GM12874 (cell line): ENCODE data around the gene SF3A2.

Experiments
- TF ChIP-seq, protein P1 (sequence below): IDR thresholded peaks from 2 replicates; pipeline ENCODE4 v1.5.1; 2011; ENCODE audit warnings: low read depth, mild to moderate bottlenecking, control low read depth, low read length, moderate library complexity; ENCODE audit not compliant: insufficient read depth

The SF3A2 gene

DNA sequence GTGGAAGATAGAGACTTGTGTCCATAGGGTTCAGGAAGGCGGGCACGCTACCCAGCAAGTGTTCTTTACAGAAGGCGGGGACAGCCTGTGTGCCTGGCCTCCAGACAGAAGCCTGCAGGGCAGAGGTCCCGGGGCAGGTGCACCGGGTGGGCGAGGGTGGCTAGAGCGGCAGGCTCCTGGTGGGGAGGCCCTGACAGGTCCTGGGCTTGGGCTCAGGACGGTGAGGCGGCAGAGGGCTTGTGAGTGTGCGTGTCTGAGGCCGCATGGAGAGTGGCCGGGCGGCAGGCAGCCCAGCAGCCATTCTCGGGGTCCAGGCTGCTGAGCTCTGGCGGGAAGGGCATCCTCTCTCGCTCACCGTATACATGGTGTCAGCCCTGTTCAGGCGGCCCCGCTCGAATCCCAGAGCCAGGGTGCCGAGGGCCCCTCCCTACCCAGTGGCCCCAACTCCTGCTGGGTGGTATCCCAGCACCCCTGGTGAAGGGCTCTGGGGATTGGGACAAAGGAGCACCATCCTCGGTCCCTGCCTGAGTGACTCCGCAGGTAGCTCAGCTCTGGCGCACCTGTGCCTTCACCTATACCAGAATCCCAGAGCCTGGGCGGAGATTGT lies 9.5 kb downstream of the SF3A2 start:
- TF ChIP-seq, protein P1, sequence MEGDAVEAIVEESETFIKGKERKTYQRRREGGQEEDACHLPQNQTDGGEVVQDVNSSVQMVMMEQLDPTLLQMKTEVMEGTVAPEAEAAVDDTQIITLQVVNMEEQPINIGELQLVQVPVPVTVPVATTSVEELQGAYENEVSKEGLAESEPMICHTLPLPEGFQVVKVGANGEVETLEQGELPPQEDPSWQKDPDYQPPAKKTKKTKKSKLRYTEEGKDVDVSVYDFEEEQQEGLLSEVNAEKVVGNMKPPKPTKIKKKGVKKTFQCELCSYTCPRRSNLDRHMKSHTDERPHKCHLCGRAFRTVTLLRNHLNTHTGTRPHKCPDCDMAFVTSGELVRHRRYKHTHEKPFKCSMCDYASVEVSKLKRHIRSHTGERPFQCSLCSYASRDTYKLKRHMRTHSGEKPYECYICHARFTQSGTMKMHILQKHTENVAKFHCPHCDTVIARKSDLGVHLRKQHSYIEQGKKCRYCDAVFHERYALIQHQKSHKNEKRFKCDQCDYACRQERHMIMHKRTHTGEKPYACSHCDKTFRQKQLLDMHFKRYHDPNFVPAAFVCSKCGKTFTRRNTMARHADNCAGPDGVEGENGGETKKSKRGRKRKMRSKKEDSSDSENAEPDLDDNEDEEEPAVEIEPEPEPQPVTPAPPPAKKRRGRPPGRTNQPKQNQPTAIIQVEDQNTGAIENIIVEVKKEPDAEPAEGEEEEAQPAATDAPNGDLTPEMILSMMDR, result no peak

DNA sequence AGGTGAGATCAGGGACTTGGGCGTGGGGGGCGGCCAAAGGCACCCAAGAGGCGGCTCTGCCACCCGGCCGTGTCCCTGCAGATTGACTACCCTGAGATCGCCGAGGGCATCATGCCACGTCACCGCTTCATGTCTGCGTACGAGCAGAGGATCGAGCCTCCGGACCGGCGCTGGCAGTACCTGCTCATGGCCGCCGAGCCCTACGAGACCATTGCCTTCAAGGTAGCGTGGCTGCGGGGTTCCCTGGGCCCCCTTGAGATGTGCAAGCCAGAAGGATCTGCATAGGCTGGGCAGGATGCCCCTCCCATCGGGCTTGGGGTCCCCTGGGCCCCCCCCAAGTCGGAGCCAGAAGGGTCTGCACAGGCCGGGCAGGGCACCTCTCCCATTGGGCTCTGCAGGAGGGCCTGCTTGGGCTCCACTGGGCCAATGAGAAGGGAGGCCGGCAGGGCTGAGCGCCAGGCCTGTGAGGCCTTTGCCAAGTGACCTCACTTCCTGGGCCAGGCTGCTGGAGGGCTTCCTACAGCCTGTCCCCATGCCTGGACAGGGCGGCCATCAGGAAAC lies 10.3 kb downstream of the SF3A2 start:
- TF ChIP-seq, protein P1, result no peak

DNA sequence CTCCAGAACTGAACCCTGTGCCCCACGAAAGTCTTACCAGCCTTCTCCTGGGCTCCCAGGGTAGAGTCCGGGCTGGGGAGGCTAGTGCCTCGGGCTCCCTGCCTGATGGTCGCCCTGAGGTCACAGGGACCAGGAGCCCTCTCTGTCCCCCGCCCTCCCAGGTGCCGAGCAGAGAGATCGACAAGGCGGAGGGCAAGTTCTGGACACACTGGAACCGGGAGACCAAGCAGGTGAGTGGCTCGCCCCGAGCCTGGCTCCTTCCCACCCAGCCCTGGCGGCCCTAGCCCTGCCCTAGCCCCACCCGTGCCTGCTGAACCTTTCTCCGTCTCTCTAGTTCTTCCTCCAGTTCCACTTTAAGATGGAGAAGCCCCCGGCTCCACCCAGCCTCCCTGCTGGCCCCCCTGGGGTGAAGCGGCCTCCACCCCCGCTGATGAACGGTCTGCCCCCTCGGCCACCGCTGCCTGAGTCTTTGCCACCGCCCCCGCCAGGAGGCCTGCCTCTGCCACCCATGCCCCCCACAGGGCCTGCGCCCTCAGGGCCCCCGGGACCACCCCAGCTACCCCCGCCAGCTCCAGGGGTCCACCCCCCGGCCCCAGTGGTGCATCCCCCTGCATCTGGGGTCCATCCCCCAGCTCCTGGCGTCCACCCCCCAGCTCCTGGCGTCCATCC lies 10.9 kb downstream of the SF3A2 start:
- TF ChIP-seq, protein P1, result no peak

DNA sequence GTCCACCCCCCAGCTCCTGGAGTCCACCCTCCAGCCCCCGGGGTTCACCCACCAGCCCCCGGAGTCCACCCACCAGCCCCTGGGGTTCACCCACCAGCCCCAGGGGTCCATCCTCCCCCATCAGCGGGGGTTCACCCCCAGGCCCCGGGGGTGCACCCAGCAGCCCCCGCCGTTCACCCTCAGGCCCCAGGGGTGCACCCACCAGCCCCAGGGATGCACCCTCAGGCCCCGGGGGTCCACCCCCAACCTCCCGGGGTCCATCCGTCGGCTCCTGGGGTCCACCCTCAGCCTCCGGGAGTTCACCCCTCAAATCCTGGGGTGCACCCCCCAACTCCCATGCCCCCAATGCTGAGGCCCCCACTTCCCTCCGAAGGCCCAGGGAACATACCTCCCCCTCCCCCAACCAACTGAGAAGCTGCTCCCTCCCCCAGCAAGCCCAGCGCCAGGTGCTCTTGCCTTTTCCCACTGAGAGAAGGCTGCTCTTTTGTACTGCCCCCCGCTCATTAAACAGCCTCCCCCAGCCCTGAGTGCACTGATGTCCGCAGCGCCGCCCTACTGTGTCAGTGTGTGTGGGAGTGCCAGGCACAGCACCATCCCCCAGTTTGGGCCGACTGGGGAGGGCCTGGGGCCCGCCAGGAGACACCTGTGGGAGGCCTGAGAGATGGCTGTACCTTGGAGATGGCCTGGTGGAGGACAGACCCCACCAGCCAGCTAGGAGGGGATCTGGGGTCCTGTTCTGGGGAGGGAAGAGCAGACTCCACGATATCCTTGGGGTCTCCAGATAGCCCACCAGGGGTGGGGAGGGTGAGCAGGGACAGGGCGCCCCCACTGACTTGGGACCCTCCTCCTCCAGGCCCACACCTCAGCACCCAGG lies 11.7 kb downstream of the SF3A2 start:
- TF ChIP-seq, protein P1, result no peak

DNA sequence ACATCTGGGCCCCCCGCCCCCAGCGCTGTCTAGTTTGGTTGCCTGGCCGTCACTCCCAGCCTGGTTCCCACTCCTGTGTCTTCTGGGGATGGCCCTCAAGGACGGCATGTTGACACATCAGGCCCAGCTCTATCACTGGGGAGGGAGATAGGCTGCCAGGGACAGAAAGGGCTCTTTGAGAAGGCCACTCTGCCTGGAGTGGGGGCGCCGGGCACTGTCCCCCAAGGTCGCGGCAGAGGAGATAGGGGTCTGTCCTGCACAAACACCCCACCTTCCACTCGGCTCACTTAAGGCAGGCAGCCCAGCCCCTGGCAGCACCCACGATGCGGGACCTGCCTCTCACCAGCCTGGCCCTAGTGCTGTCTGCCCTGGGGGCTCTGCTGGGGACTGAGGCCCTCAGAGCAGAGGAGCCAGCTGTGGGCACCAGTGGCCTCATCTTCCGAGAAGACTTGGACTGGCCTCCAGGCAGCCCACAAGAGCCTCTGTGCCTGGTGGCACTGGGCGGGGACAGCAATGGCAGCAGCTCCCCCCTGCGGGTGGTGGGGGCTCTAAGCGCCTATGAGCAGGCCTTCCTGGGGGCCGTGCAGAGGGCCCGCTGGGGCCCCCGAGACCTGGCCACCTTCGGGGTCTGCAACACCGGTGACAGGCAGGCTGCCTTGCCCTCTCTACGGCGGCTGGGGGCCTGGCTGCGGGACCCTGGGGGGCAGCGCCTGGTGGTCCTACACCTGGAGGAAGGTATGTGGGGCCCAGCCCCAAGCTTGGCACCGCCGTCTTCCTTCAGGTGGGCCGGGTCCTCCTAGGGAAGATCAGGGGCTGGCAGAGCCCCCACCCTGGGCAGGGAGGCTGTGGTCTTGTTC lies 12.6 kb downstream of the SF3A2 start, which contains the start of gene AMH:
AMH (plus strand) TSS at position 314 of the 857 bp plus-strand sequence; CDS start at position 324, 10 bp downstream.
- TF ChIP-seq, protein P1, result no peak

DNA sequence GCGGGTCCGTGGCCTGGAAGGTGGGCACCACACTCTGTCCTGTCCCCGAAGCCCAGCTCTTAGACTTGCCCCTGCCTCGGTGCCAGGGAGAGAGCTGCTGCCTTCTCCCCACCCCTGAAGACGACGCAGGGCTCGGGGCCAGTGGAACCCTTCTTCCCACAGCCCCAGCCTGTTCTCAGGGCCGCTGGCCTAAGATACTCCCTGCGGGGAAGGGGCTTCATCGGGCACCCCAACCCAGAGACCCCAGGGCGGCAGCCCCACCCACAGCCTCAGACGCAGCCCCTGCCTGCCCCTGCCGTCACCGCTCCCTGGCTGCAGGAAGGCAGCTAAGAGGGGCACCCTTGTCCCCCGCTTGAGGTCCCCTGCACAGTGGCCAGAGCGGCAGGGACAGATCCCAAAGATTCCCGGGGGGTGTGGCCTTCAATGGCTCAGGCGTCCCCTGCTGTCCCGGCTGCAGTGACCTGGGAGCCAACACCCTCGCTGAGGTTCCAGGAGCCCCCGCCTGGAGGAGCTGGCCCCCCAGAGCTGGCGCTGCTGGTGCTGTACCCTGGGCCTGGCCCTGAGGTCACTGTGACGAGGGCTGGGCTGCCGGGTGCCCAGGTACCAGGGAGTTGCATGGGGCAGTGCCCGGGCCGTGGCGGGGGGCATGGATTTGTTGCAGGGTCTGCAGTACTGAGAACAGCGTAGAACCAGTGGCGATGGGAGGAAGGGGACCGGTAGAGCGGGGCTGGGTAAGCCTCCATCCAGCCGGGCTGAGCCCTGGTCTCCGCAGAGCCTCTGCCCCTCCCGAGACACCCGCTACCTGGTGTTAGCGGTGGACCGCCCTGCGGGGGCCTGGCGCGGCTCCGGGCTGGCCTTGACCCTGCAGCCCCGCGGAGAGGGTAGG lies 13.5 kb downstream of the SF3A2 start:
- TF ChIP-seq, protein P1, result no peak
